CD4-positive, alpha-beta T cell treated with Interleukin-4 for 4 hours (primary cell): ENCODE measurements around the gene DENND4B.

Source experiments
- DNase-seq: peaks from one replicate; pipeline ENCODE4 v3.0.0-alpha.2; 2020

The DENND4B gene

GRCh38 chr1:153968000-153968363 lies 21.5 kb upstream of the DENND4B start:
- DNase-seq = no peak

GRCh38 chr1:153967107-153967999 lies 20.8 kb upstream of the DENND4B start, which contains the start of gene CREB3L4:
Gene CREB3L4 (plus strand): TSS chr1:153967902. CDS start chr1:153968526, 624 bp downstream.
- peak; percentile 91 for DNase-seq

GRCh38 chr1:153963850-153964331 lies 17.4 kb upstream of the DENND4B start:
- DNase-seq = no peak

- DNase-seq = peak; percentile 91
Measured at GRCh38 chr1:153963030-153963849, 16.7 kb upstream of the DENND4B start, which contains the start of gene SLC39A1. Gene SLC39A1 (minus strand): TSS chr1:153963537. CDS start chr1:153962715, 822 bp downstream.

DNA sequence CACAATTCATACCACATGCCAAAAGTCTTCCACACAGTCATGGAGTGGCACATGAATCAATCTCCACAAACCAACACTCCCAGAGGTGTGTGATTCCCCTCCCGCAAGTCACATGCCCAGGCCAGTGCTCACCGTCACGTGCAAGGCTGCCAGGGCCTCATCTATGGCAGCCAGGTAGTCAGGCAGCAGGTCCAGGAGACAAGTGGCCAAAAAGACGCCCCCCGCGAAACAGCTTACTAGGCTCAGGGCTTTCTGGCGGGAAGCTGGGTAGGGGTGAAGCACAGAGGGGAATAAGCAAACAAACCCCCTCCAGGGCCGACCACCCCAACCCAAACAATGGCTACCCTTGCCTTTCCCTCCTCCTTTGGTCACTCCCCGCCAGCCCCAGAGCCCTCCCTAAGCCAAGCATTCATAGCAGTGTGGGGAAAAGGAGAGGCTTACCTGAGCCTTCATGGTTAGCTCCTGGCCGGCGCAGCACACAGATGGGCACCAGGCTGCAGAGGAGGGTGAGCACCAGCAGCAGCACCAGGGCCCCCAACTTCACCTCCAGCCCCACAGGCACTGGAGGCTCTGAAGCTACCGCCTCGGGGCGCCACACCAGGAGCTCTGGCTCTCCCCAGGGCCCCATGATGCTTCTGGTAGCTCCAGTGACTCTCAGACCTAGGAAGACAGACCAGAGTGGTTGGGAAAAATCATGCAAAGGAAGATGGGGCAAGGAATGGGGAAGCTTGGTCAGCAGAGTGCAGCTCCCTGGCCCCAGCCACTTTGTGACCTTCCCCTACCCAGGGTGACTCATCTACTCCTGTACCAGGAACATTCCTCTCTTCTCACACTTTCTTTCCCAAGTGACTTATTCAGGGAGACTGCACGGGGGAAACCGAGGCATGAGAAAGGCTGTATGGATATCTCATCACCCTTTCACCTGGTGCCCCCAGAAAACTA lies 15.8 kb upstream of the DENND4B start:
- DNase-seq = no peak

GRCh38 chr1:153961421-153961820 lies 14.9 kb upstream of the DENND4B start:
- no peak for DNase-seq

DNA sequence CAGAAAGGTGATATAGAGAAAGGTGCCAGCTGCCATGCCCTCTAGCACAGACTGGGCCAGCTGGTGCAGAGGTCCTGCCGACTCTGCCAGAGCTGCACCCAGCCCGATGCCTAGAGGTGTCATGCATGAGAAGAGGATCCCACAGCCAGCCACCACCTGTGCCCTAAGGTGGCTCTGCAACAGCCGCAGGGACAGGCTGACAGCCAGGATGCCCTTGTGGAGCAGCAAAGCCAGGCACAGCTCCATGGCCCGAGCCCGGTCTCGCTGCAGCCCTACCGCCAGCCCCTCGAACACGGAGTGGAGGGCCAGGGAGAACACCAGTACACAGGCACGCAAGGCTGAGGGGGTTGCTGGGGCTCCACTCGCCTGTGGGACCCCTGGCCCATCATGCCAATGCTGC lies 13.7 kb upstream of the DENND4B start:
- no peak for DNase-seq

- DNase-seq = no peak
Measured at GRCh38 chr1:153959454-153959853, 12.9 kb upstream of the DENND4B start.

DNA sequence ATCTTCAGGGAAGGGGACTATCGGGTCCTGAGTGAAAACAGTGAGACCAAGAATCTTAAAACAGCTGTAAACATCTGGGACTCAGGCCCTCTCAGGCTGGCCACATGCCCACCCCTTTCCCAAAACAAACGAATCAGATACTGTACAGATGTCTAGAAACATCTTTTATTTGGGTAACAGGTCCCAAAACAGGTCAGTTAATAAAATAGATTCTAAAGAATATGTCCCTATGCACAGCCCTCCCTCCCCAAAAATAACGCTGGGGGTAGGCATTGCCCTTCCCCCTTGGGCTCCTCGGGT lies 12.4 kb upstream of the DENND4B start:
- DNase-seq = no peak

DNA sequence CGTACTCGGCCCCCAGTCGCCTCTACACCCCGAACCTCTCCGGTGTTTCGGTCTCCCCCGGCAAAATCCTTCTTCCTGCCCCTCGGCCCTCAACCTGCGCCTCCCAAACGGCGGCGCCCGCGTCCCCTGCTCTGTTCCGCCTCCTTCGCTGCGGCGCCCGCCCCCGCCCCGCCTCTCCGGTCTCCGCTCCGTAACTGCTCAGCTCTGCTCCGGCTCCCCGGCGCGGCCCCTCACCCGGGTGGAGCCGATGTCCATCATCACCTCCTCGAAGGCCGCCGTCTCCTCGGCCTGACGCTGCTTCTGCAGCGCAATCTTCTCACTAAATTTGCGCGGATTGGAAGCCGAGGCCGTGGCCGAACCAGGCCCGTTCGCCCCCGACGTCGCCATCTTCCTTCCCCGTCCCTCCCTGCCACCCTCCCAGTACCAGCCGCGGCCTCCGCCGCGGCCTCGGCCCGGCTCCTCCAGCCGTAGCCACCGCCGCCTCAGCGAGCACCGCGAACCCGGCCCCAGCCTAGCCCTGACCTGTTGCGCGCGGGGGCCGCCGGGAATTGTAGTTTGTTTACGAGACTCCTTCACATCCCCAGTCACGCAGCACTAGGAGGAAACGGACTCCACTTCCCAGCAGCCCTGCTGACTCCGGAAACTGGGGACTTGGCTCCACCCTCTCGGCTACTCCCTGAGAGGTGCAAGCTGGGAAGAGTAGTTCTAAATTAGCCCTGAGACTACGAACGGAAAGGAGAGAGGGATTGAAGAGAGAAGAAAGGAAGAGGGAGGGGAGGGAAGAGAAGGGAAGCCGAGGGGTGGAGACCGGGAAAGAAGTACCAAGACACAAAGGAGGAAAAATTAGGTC lies 11.8 kb upstream of the DENND4B start, which contains the start of gene CRTC2:
TSS of gene CRTC2 (minus strand) at position 502 of the 850 bp plus-strand sequence. CDS start at position 387, 115 bp downstream.
- peak; percentile 97 for DNase-seq

DNA sequence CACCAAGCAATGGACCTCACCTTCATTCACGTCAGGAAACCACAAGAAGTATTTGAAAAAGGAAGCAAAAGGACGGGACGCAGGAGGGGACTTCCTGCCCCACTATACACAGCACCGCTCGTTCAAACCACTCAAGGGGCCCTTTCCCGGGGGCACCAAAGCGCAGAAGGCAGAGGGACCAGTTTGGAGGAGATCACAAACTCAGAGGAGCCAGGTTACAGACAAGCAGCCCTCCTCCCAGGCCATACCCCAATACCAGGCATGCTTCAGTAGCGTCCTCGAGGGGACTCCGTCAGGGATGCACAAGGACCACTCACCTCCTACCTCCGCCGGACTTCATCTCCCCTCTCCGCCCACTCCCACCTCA lies 11.2 kb upstream of the DENND4B start:
- peak; percentile 42 for DNase-seq

DNA sequence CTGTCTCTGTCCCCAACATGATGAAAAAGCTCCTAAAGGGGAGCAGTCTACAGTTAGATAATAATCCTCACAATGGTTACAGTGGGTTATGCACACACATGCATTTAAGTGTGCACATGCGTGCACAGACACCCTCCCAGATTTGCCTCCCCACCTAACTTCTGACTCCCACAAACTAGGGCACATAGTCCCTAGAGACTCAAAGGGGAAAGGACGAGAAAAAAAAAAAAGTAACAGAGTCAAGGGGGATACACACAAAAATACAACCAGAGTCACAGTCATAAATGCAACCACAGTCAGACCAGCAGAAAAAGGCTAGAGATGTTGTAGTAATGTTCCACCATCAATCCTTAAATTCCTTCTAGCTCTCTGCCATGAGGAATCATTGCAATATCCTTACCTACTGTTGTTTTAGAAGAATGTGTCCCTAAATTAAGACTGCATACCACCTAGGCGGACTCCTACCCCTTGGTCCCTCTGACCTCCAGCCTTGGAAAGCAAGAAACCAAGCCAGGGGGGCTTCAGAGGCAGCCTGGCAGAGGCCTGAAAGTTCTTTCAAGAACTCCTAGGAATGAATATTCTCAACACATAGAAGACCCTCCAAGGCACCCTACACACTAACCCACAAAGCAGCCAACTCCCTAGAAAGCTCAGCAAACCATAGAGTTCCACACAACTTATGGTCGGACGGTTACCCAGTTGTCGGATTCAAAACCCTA lies 10.6 kb upstream of the DENND4B start:
- no peak for DNase-seq

DNA sequence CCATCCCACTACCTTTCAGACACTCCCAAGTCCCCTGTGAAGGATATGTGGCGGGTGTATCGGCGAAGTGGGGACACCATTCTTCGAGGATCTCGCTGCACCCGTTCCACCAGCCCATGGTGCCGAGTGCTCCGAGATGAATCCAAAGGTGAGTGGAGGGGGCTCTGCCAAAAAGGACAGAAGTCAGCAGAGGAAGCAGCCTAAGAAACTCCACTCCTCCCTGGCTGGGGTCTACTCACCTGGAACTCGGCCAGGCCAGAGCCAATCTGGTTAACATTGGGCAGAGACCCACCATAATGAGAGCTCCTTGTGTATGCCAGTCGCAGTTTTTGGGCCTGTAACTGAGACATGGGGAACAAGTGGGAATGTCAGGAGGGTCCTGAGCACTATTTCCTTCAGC lies 8.3 kb upstream of the DENND4B start:
- DNase-seq = no peak

DNA sequence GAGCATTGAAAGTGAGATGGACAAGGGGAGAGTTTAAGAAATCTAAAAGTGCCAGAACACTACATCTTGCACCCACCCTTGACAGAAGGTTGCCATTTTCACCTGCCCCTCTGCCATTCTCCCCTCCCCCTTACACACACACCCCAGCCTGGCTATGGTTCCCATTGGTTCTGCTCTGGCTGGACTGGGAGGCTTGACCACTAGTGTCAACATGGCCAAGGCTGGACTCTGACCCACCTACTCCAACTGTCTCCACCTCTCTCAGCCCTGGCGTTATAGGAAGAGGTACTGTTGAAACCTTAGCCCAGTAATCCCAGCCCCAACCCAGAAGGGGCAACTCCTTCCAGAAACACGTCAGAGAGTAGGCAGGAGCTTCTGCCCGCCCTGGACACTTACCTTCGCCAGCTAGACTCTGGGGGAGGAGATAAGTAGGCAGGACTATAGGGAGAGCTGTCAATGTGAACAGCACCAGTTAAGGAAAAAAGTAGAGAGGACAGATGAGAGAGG lies 7.4 kb upstream of the DENND4B start:
- no peak for DNase-seq

GRCh38 chr1:153951801-153952200 lies 5.3 kb upstream of the DENND4B start:
- no peak for DNase-seq

- DNase-seq = no peak
Measured at GRCh38 chr1:153951183-153951582, 4.7 kb upstream of the DENND4B start.

DNA sequence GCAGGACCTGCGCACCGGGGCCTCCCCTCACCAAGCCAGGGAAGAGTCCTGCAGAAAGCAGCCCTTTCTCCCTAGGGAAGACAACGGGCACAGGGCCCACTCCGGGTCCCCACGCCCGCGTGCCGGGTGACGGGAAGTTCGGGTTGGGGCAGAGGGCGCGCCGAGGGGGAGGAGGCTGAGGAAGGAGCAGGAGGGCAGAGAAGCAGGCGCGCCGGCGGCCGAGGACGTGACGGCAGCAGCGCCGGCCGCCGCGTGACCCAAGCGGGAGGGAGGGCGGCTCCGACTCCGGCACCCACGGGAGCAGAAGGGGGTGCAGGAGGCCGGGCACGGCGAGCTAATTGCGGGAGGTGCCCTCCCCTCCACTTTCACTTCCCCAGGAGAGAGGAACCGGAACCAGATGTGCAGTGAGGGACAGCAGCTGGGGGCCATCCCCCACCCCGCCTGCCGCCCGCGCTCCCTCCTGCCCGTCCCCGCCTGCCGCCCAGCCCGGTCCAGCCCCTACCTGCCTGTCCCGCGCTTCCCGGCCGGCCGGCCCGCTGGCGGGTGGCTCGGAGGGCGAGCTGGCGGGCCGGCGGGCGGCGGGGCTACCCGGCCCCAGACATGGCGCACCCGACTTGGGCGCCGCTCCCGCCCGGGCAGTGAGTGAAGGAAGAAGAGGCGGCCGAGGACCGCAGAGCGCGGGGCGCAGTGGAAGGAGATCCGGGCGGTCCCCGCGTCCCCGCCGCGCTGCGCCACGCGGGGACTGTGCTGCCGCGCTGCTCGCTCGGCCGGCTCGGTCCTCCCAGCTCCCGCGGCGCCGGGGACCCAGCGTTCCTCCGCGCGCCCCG lies 510 bp downstream of the DENND4B start:
- DNase-seq = peak; percentile 78

- peak; percentile 85 for DNase-seq
Measured at GRCh38 chr1:153945131-153945794, 1.3 kb downstream of the DENND4B start.

DNA sequence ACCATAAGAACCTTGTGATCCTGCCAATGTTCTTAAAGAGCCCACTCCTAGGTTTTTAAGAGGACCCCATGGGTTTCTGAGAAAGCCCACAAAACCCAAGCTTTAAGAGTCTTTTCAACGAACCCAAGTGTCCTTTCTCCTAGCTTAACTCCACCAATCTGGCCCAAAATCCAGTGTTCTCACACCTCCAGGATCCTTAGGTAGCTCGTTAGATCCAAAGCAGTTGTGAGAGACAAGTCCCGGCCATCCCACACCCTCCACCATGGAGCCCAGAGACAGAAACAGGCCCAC lies 1.7 kb downstream of the DENND4B start:
- DNase-seq = no peak
